ENCODE data around the gene GALNT15.

DNA sequence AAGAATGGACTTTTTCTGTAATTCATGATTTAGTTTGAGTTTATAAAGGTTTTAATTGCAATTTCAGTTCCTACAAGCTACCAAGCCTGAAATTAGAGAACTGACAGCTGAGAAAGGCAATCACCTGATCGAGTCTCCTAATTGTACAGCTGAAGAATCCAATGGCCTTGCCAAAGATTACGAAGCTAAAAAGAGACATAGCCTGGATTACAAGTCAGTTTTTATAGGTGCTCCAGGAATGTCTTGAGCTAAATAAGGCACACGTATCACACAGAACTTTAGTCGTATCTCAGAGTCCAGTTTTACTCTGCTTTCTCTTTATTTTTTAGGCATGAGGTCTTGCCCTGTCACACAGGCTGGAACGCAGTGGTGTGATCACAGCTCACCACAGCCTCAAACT lies 83.7 kb downstream of the GALNT15 start:
- TF ChIP-seq RAD21 (IDR thresholded peaks at IDR 0.05): no peak
- TF ChIP-seq, protein P1, sequence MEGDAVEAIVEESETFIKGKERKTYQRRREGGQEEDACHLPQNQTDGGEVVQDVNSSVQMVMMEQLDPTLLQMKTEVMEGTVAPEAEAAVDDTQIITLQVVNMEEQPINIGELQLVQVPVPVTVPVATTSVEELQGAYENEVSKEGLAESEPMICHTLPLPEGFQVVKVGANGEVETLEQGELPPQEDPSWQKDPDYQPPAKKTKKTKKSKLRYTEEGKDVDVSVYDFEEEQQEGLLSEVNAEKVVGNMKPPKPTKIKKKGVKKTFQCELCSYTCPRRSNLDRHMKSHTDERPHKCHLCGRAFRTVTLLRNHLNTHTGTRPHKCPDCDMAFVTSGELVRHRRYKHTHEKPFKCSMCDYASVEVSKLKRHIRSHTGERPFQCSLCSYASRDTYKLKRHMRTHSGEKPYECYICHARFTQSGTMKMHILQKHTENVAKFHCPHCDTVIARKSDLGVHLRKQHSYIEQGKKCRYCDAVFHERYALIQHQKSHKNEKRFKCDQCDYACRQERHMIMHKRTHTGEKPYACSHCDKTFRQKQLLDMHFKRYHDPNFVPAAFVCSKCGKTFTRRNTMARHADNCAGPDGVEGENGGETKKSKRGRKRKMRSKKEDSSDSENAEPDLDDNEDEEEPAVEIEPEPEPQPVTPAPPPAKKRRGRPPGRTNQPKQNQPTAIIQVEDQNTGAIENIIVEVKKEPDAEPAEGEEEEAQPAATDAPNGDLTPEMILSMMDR (IDR thresholded peaks at IDR 0.05; ENCODE audit: low read depth, low read length, missing input control): no peak
- no peak for TF ChIP-seq HNF4G (IDR thresholded peaks at IDR 0.05)
- TF ChIP-seq SP1 (IDR thresholded peaks at IDR 0.05): no peak
- no peak for TF ChIP-seq GABPA (IDR thresholded peaks at IDR 0.05 in 1 of 2, conservative IDR thresholded peaks at IDR 0.05 in 1 of 2)
- TF ChIP-seq REST (IDR thresholded peaks at IDR 0.05): no peak

All from liver (tissue), 3 donors.